Measurements from ENCODE around the gene CLEC18B. TPM values are rescaled to one million over a fixed set of nuclear protein-coding genes. Genes with fewer than 3 reads are reported as not detected.
"Not testable (repeated sequence)": the region's sequence is repeated elsewhere in the genome, so short reads cannot be mapped to it uniquely, and the experiment has no call there.

The CLEC18B gene
- total RNA-seq, 5 donors from 2014 or later (not counting 1 experiment from before 2014, with no cell fraction given), result 0.79 to 6.2 (median 3.4) TPM

GRCh38 chr16:74410057-74410957 lies 11.0 kb downstream of the CLEC18B start:
- H3K27me3 ChIP-seq (replicated peaks in 1 of 2; ENCODE audit: control insufficient read depth in 2 of 2, extremely low read depth in 1 of 2, insufficient read depth in 2 of 2, low read length in 1 of 2); H3K9me3 ChIP-seq; ATAC-seq (replicated peaks in 1 of 4); CTCF ChIA-PET; DNase-seq; H3K4me3 Mint-ChIP-seq; H3K36me3 ChIP-seq (ENCODE audit: control insufficient read depth in 2 of 2, extremely low read depth in 1 of 2, insufficient read depth in 1 of 2, low read length in 1 of 2); H3K36me3 Mint-ChIP-seq; H3K4me1 Mint-ChIP-seq; H3K27ac Mint-ChIP-seq; H3K4me1 ChIP-seq (ENCODE audit: control insufficient read depth in 1 of 2, extremely low read depth in 1 of 2, insufficient read depth in 2 of 2, low read length in 2 of 2); H3K4me3 ChIP-seq (ENCODE audit: control insufficient read depth in 1 of 2, extremely low read depth in 1 of 2, low read length in 1 of 2); H3K9me3 Mint-ChIP-seq; H3K27me3 Mint-ChIP-seq; POLR2A ChIA-PET; H3K27ac ChIP-seq (ENCODE audit: low read length): not testable (repeated sequence)
- WGBS (ENCODE audit: insufficient coverage), result 50% methylated on average over 1 of the region's 18 CpGs

- H3K36me3 ChIP-seq (ENCODE audit: control insufficient read depth in 2 of 2, extremely low read depth in 1 of 2, insufficient read depth in 1 of 2, low read length in 1 of 2); H3K9me3 ChIP-seq; DNase-seq; H3K27me3 ChIP-seq (replicated peaks in 1 of 2; ENCODE audit: control insufficient read depth in 2 of 2, extremely low read depth in 1 of 2, insufficient read depth in 2 of 2, low read length in 1 of 2); H3K4me1 ChIP-seq (ENCODE audit: control insufficient read depth in 1 of 2, extremely low read depth in 1 of 2, insufficient read depth in 2 of 2, low read length in 2 of 2); H3K9me3 Mint-ChIP-seq; H3K27ac Mint-ChIP-seq; ATAC-seq (replicated peaks in 1 of 4); H3K36me3 Mint-ChIP-seq; CTCF ChIA-PET; H3K27ac ChIP-seq (ENCODE audit: low read length); H3K4me3 ChIP-seq (ENCODE audit: control insufficient read depth in 1 of 2, extremely low read depth in 1 of 2, low read length in 1 of 2); H3K4me3 Mint-ChIP-seq; POLR2A ChIA-PET; H3K4me1 Mint-ChIP-seq; H3K27me3 Mint-ChIP-seq: not testable (repeated sequence)
- no CpG with 5 or more reads among the region's 15 CpGs for WGBS (ENCODE audit: insufficient coverage)
Measured at GRCh38 chr16:74409185-74409981, 11.9 kb downstream of the CLEC18B start.

- H3K9me3 ChIP-seq; H3K4me1 Mint-ChIP-seq; POLR2A ChIA-PET; ATAC-seq (replicated peaks in 1 of 4); H3K4me1 ChIP-seq (ENCODE audit: control insufficient read depth in 1 of 2, extremely low read depth in 1 of 2, insufficient read depth in 2 of 2, low read length in 2 of 2); H3K27me3 Mint-ChIP-seq; H3K36me3 ChIP-seq (ENCODE audit: control insufficient read depth in 2 of 2, extremely low read depth in 1 of 2, insufficient read depth in 1 of 2, low read length in 1 of 2); H3K27ac ChIP-seq (ENCODE audit: low read length); CTCF ChIA-PET; H3K27me3 ChIP-seq (replicated peaks in 1 of 2; ENCODE audit: control insufficient read depth in 2 of 2, extremely low read depth in 1 of 2, insufficient read depth in 2 of 2, low read length in 1 of 2); H3K9me3 Mint-ChIP-seq; H3K4me3 Mint-ChIP-seq; DNase-seq; H3K4me3 ChIP-seq (ENCODE audit: control insufficient read depth in 1 of 2, extremely low read depth in 1 of 2, low read length in 1 of 2); H3K36me3 Mint-ChIP-seq; H3K27ac Mint-ChIP-seq: not testable (repeated sequence)
- no CpG with 5 or more reads among the region's 23 CpGs for WGBS (ENCODE audit: insufficient coverage)
Measured at GRCh38 chr16:74407362-74407705, 13.9 kb downstream of the CLEC18B start.

GRCh38 chr16:74406600-74407361 lies 14.5 kb downstream of the CLEC18B start:
- H3K36me3 Mint-ChIP-seq; H3K27me3 Mint-ChIP-seq; H3K27me3 ChIP-seq (replicated peaks in 1 of 2; ENCODE audit: control insufficient read depth in 2 of 2, extremely low read depth in 1 of 2, insufficient read depth in 2 of 2, low read length in 1 of 2); H3K4me3 ChIP-seq (ENCODE audit: control insufficient read depth in 1 of 2, extremely low read depth in 1 of 2, low read length in 1 of 2); H3K36me3 ChIP-seq (ENCODE audit: control insufficient read depth in 2 of 2, extremely low read depth in 1 of 2, insufficient read depth in 1 of 2, low read length in 1 of 2); H3K27ac Mint-ChIP-seq; CTCF ChIA-PET; H3K27ac ChIP-seq (ENCODE audit: low read length); H3K4me1 Mint-ChIP-seq; POLR2A ChIA-PET; DNase-seq; H3K9me3 Mint-ChIP-seq; H3K4me1 ChIP-seq (ENCODE audit: control insufficient read depth in 1 of 2, extremely low read depth in 1 of 2, insufficient read depth in 2 of 2, low read length in 2 of 2); H3K4me3 Mint-ChIP-seq; H3K9me3 ChIP-seq: not testable (repeated sequence)
- no CpG with 5 or more reads among the region's 71 CpGs for WGBS (ENCODE audit: insufficient coverage)
- ATAC-seq (replicated peaks in 1 of 4), result peak in 2 of 4 experiments; percentile 12 to 30

DNA sequence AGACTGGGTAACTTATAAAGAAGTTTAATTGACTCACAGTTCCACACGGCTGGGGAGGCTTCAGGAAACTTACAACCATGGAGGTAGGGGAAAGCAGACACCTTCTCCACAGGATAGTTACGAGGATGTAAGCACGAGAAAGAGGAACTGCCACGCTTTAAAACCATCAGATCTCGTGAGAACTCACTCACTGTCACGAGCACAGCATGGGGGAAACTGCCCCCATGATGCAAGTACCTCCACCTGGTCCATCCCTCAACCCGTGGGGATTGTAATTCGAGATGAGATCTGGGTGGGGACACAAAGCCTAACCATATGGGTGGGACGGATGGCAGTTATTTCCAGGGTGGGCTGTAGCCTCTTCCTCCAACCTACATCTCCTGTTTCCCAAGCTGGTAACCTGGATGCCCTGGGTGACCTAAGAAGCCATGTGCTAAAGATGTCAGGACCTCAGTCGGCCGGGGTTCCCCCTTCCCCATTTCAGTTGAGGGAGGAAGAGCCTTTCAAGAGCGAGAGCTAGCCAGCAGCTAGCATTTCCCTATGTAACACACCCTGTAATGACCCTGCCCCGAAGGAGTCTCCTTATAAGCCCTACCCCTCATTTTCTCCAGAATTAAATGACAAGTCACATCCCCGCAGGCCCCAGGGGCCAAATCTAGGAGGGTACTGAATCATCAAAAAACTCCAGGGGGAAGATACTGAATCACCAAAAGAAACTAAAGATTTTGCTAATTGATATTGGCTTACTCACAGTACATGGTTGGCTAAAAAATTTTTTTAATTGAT lies 16.9 kb downstream of the CLEC18B start:
- H3K9me3 Mint-ChIP-seq; H3K4me3 Mint-ChIP-seq; H3K27ac Mint-ChIP-seq; H3K4me3 ChIP-seq (ENCODE audit: control insufficient read depth in 1 of 2, extremely low read depth in 1 of 2, low read length in 1 of 2); H3K27me3 ChIP-seq (replicated peaks in 1 of 2; ENCODE audit: control insufficient read depth in 2 of 2, extremely low read depth in 1 of 2, insufficient read depth in 2 of 2, low read length in 1 of 2); H3K36me3 Mint-ChIP-seq; H3K27me3 Mint-ChIP-seq; H3K9me3 ChIP-seq; H3K36me3 ChIP-seq (ENCODE audit: control insufficient read depth in 2 of 2, extremely low read depth in 1 of 2, insufficient read depth in 1 of 2, low read length in 1 of 2); H3K4me1 Mint-ChIP-seq; CTCF ChIA-PET; ATAC-seq (replicated peaks in 1 of 4); DNase-seq; POLR2A ChIA-PET; H3K27ac ChIP-seq (ENCODE audit: low read length); H3K4me1 ChIP-seq (ENCODE audit: control insufficient read depth in 1 of 2, extremely low read depth in 1 of 2, insufficient read depth in 2 of 2, low read length in 2 of 2): not testable (repeated sequence)
- WGBS (ENCODE audit: insufficient coverage), result no CpG with 5 or more reads among the region's 14 CpGs

DNA sequence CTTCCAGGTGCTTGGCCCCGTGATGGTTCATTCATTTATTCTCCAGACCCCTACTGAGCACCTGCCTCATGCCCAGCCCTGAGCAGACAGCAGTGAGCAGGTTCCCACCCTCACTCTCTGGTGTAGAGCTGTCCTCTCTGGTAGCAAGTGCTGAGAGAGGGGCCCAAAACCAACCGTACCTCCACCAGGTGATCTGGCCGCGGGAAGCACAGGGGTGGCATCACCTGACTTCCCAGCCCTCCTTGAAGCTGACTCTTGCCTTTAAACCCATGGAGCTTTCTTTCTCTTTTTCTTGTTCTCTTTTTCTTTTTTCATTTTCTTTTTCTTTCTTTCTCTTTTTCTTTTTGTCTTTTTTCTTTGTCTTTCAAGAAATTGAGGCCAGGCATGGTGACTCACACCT lies 21.0 kb downstream of the CLEC18B start:
- H3K4me3 ChIP-seq (ENCODE audit: control insufficient read depth in 1 of 2, extremely low read depth in 1 of 2, low read length in 1 of 2); POLR2A ChIA-PET; H3K36me3 ChIP-seq (ENCODE audit: control insufficient read depth in 2 of 2, extremely low read depth in 1 of 2, insufficient read depth in 1 of 2, low read length in 1 of 2); H3K27ac ChIP-seq (ENCODE audit: low read length); H3K4me1 ChIP-seq (ENCODE audit: control insufficient read depth in 1 of 2, extremely low read depth in 1 of 2, insufficient read depth in 2 of 2, low read length in 2 of 2); ATAC-seq (replicated peaks in 1 of 4); CTCF ChIA-PET; H3K36me3 Mint-ChIP-seq; H3K27me3 ChIP-seq (replicated peaks in 1 of 2; ENCODE audit: control insufficient read depth in 2 of 2, extremely low read depth in 1 of 2, insufficient read depth in 2 of 2, low read length in 1 of 2); H3K4me1 Mint-ChIP-seq; H3K9me3 ChIP-seq; H3K27ac Mint-ChIP-seq; H3K27me3 Mint-ChIP-seq; DNase-seq; H3K4me3 Mint-ChIP-seq; H3K9me3 Mint-ChIP-seq: not testable (repeated sequence)
- WGBS (ENCODE audit: insufficient coverage), result 89% methylated on average over 3 of the region's 4 CpGs
